CD4-positive, alpha-beta T cell treated with Interleukin-21 for 1 hour (primary cell): Measurements from ENCODE around the gene SALL3.

ENCODE experiments used
- DNase-seq: peaks from one replicate; pipeline ENCODE4 v3.0.0-alpha.2; 2020

SALL3 gene

DNA sequence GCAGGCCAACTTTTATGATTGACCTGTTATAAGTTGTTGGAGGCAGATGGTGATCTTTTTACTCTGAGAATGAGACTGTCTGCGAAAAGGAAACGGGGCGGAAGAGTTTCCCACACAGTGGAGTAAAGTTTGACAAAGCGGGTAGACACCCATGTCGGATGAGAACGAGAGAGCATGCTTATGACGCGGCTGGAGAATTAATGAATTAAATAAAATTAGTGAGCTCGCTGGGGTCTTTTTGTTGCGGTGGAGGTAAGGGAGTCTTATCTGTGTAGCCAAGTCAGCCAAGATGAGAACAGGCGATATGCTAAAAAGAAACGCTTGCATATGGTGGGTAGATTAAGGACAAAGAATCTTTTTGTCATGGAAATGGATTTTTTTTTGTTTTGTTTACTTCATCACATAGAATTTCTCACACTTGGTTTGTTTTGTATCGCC lies 1.8 kb downstream of the SALL3 start:
- DNase-seq = no peak

DNA sequence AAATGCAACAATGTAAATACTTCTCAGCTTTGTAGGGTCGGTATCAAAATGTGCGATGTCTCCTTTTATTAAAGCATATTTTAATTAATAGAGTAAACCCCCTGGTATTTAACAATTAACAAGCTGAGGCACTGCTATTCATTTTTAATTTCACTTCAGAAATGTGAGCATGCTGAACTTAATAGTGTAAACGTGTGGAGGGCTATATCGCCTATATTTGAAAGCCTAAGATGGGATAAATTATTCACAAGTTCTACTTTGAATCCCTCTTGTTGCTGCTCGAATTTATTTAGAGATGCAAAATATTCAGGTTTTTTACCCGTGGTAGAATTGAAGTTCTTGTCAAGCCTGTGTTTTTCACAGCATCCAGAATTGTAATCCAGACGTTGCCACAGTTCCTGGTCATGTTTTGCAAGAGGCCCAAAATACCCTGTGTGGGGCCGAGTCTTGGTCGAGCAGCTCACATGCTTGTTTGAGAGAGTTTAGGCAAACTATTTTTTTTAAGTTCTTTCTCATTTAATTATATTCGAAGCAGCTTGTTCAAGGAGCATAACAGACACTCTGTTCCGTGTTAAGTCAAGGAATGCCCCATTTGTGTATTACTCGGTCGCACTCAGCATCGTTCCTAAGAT lies 2.5 kb downstream of the SALL3 start:
- no peak for DNase-seq

- DNase-seq = no peak
Measured at GRCh38 chr18:78983512-78983911, 3.9 kb downstream of the SALL3 start.

DNA sequence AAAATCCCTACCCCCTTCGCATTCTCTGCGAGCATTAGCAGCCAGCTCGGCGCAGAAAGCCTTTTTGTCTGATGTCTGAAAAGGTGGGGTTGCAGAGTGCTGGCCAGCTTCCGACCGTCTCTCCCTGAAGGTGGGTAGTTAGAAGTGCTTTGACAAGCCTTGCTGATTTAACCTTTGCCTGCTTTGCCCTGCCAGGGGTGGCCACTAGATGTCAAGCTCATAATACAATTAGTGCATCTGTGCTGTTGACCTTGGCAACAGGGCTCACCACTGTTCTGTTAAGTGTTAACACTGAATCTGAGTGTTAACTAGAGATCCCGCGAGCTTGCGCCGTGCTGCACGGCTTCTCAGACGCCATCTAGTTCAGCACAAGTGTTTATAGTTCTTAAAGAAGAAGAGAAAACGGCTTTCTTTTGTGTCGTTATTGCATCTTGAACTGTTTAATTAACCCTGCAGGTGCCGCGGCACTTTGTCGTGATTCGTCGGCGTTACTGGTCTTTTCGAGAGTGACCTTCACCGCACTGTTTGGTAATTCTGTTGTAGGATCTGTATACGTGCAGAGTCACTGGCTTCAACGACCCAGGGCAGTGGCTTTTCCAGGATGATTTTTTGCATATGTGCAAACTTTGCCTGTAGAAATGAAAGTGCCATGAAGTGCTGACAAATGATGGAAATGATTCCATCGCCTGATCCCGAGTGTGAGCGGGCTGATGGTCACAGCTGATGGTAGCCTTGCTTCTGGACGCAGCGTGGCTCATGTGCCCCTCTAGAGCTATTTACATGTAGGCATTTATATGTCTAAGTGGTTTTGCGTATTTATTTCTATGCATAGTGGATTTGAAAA lies 5.5 kb downstream of the SALL3 start:
- peak; percentile 23 for DNase-seq

- DNase-seq = no peak
Measured at GRCh38 chr18:78986018-78986481, 6.4 kb downstream of the SALL3 start.

DNA sequence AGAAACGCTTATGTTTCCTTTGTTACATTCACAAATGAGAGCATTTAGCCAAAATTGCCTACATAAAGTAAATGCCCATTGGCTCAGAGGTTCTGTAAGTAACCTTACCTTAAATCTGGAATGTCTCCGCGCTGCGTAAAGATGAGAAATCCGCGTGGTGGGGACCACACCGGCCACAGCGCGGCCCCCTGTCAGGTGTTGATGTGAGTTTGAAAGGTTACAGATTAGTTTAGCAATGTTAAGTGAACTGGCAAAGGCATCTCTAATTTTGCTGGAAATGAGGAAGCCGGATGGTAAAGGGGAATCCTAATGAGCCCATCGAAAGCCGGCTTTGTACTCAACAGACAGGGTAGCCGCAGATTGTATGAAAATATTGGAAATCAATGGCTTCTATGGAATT lies 11.8 kb downstream of the SALL3 start:
- no peak for DNase-seq

GRCh38 chr18:78992041-78993011 lies 12.7 kb downstream of the SALL3 start:
- DNase-seq = no peak

- DNase-seq = no peak
Measured at GRCh38 chr18:78993014-78993926, 13.7 kb downstream of the SALL3 start.

- no peak for DNase-seq
Measured at GRCh38 chr18:78994000-78994399, 14.4 kb downstream of the SALL3 start.

DNA sequence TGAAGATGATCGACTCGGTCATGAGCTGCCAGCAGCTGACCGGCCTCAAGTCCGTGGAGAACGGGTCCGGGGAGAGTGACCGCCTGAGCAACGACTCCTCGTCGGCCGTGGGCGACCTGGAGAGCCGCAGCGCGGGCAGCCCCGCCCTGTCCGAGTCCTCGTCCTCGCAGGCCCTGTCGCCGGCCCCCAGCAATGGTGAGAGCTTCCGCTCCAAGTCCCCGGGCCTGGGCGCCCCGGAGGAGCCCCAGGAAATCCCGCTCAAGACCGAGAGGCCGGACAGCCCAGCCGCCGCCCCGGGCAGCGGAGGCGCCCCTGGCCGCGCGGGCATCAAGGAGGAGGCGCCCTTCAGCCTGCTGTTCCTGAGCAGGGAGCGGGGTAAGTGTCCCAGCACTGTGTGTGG lies 14.9 kb downstream of the SALL3 start:
- DNase-seq = no peak

DNA sequence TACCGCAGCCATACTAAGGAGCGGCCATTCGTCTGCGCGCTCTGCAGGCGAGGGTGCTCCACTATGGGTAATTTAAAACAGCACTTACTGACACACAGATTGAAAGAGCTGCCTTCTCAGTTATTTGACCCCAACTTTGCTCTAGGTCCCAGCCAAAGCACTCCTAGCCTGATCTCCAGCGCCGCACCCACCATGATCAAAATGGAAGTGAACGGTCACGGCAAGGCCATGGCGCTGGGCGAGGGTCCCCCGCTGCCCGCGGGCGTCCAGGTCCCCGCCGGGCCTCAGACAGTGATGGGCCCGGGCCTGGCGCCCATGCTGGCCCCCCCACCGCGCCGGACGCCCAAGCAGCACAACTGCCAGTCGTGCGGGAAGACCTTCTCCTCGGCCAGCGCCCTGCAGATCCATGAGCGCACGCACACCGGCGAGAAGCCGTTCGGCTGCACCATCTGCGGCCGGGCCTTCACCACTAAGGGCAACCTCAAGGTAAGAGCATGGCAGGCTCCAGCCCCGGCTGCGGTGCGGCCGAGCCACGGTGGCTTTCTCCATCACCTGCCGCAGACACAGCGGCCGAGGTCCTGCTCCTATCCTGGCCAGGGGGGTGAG lies 15.5 kb downstream of the SALL3 start:
- no peak for DNase-seq

GRCh38 chr18:78995740-78996395 lies 16.2 kb downstream of the SALL3 start:
- DNase-seq = no peak

DNA sequence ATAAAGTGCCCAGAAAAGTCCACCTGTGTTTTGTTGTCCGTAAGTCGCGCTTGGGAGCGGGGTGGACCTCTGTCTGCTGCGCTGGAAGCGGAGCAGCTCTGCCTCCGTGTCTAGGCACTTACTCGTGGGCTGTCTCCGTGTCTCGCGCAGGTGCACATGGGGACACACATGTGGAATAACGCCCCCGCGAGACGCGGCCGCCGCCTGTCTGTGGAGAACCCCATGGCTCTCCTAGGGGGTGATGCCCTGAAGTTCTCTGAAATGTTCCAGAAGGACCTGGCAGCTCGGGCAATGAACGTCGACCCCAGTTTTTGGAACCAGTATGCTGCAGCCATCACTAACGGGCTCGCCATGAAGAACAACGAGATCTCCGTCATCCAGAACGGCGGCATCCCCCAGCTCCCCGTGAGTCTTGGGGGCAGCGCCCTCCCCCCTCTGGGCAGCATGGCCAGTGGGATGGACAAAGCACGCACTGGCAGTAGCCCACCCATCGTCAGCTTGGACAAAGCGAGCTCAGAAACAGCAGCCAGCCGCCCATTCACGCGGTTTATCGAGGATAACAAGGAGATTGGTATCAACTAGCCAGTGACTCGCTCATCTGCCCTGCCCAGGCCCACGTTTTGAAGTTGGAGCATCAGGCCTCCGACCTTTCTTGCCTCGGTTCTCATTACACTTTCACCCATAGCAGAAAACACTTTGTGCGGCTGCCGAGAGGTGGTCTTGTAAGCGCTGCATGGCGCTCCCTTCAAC lies 17.3 kb downstream of the SALL3 start:
- no peak for DNase-seq

DNA sequence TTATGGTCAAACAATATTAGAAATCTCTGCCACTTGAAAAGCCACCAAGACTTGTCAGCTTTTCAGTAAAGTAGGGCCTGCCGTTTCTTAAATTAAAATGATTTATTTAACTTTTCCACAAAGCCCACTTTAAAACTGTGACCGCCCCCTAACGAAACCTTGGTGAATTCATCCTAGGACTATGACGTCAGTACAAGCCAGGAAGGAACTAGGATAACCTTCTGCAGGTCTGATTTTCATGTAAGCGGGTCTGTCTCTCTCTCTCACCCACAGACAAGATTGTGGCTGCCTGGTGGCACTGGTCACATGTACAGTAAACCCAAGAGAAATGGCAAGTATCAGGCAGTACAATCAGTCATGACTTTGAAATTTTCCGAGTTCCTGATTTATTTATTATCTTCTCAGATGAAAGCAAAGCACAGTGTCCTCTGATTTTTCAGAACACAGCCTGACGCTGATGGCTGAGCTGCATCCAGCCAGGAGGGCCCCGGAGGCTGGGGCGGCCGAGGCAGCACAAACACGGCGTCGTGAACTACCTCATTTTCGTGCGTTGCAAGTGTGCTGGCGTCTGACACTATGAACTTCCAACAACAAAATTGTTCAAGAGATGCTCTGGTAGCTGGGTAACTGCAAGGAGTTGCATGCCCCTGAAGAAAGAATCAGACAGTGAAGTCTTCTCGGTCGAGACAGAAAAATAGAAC lies 18.9 kb downstream of the SALL3 start:
- no peak for DNase-seq

DNA sequence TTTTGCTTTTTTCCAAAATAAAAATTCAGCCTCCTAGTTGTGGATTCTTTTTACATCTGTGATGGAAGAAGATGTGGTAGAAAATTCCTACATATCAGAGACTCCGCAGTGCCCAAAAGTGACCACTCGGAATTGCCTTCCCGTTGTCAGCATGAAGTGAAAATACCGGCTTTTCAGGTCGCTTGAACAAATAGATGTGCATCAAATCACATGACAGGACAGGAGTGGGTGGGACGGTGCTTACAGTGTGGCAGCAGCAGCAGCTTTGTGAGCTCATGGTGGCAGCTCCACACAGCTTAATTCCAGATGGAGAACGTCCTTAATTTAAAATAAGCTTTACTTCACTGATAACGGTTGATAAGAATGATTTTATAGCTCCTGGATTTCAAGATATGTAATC lies 20.3 kb downstream of the SALL3 start:
- DNase-seq = no peak

DNA sequence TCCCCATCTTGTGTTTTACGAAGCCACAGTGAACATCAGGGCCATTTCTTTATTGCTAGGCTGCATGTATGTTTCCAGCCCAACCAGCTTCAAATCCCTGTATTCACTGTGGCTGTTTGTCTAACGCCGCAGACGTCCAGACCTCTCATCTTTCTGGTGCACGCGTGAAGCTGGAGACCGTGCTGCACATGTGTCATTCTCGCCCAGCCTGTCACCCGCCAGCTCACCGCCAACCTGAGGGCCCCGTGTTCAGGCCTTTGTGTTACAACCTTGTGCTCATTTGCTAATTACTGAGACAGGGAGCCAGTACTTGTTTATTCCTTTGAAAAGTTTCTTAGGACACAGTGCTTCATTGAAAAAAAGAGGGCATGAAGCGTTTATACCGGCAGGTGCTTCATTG lies 21.4 kb downstream of the SALL3 start:
- no peak for DNase-seq

- DNase-seq = no peak
Measured at GRCh38 chr18:79005653-79006052, 26.0 kb downstream of the SALL3 start.

DNA sequence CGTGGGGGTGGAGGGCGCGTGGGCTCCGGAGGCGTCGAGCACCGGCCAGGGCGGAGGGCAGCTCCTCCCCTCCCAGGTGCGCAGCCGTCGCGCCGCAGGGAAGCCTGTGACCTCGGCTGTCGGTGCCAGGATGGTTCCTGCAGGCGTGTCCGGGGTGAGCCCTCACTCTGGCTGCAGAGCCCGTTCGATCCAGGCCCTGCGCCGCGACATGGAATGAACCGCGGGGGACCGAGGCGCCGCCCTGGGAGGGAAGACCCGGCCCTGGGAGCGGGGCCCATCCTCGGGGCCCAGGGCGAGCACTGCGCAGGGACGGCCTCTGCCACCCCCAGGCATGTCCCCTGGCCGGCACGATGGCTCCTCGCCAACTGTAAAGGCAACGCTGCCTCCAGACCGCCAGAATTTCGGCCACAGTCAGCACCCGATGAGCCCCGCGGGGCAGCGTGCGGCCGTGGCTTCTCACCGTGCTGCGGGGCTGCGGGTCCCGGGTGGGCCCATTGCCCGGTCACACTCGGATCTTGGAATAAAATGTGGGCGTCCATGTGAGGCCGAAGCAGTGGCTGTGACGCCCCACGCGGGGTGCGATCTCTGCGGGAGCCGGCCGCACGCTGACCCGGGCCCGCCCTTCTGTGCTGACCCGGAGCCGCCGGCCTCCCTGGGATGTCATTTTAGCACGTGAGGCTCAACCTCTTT lies 26.6 kb downstream of the SALL3 start:
- DNase-seq = no peak

DNA sequence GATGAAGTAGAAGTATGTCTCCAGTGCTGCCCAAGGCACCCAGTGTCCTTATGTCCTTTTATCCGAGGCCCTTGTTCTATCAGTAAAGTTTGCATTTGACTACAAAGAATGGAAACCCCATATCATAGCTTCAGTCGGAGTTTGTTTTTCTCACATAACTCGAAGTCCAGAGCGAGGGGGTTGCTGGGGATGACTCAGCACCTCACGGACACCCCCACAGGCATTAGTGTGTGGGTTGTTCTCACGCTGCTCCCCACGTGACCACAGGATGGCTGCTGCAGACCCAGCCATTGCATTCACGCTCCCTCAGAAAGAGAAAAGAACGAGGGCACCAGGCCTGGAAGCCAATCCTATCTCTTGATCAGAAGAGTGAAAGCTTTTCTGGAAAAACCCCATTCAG lies 27.8 kb downstream of the SALL3 start:
- DNase-seq = no peak
